Esophagus squamous epithelium (tissue), 5 donors: Measurements from ENCODE around the gene NCOA7. TPM values are rescaled to one million over a fixed set of nuclear protein-coding genes. Genes with fewer than 3 reads are reported as not detected.

Source experiments
- DNase-seq: peaks from one replicate; lab custom pipeline; 2025; lab: John Stamatoyannopoulos, UW
- H3K27ac ChIP-seq, 4 donors: fragments of 200-600 bp; sonication (generic); one replicate each; pipeline ENCODE4 v1.5.1; 2016 to 2019; ENCODE audit warnings: mild to moderate bottlenecking in 1 of 4
- H3K27me3 ChIP-seq, 4 donors: fragments of 200-600 bp; sonication (generic); 1 replicate in 3 of 4; 2 replicates in 1 of 4; pipeline versions ENCODE4 v1.5.1 to v1.6.0; 2017 to 2021; ENCODE audit warnings: antibody characterized with exemption in 1 of 4
- H3K36me3 ChIP-seq, 3 donors: fragments of 200-600 bp; sonication (generic); one replicate each; pipeline ENCODE4 v1.5.1; 2016 to 2019
- H3K4me1 ChIP-seq, 3 donors: fragments of 200-600 bp; sonication (generic); one replicate each; pipeline ENCODE4 v1.5.1; 2017 to 2019
- H3K4me3 ChIP-seq, 4 donors: fragments of 200-600 bp; sonication (generic); 1 replicate in 3 of 4; 2 replicates in 1 of 4; pipeline ENCODE4 v1.5.1; 2016 to 2019; ENCODE audit warnings: mild to moderate bottlenecking in 2 of 4, moderate library complexity in 1 of 4
- H3K9me3 ChIP-seq, 3 donors: fragments of 200-600 bp; sonication (generic); one replicate each; pipeline ENCODE4 v1.5.1; 2016 to 2019
- CTCF ChIP-seq, 6 experiments: fragments of 450-650 bp in 4 of 6; fragments of 200-600 bp in 2 of 6; sonication (generic) in 2 of 6; IDR thresholded peaks; one replicate each; pipeline ENCODE4 v1.5.1; 2016 to 2019; ENCODE audit warnings: antibody characterized with exemption in 6 of 6, mild to moderate bottlenecking in 4 of 6, moderate library complexity in 4 of 6
- POLR2A ChIP-seq, 4 donors: fragments of 450-650 bp; IDR thresholded peaks; one replicate each; pipeline ENCODE4 v1.6.1; 2017; ENCODE audit warnings: antibody characterized with exemption in 4 of 4, mild to moderate bottlenecking in 4 of 4, moderate library complexity in 3 of 4
- WGBS, 2 donors: methylation state at CpG; one replicate each; pipeline ENCODE4 v1.1.5; 2018; 5-methylcytosine and 5-hydroxymethylcytosine counted together
- intact Hi-C: fragments of 100-400 bp; cut with DNase I; formaldehyde crosslinking; loops from one replicate; pipeline ENCODE4 v1.15.0; 2022
- total RNA-seq, 4 donors: library from RNA; depleted of rRNA; stranded (reverse); fragments of >200 nt; gene quantifications; one replicate each; pipeline ENCODE4 v1.1.0, GENCODE V29; 2016
- donor health status: DM: yes; HTN: yes; CAD: no.

Gene NCOA7
- total RNA-seq, 4 donors from 2014 or later: 30.9 to 85.1 (median 45.8) TPM

- H3K36me3 ChIP-seq: peaks cover 12 to 78% (median 14%) of the 10 kb centered on the region in 3 donors
- TF ChIP-seq POLR2A (IDR thresholded peaks at IDR 0.05): no peak
- no peak for TF ChIP-seq CTCF (IDR thresholded peaks at IDR 0.05)
- 26 to 39% methylated on average over 4 of the region's 4 CpGs for WGBS, 2 donors
- no peak for DNase-seq
- peaks cover 6 to 75% (median 6%) of the 10 kb centered on the region in 3 donors for H3K4me1 ChIP-seq
- H3K4me3 ChIP-seq: peak overlapping the region in 1 of 4 donors; percentile 15
- H3K27me3 ChIP-seq: no peaks in the 10 kb centered on the region
- intact Hi-C loops: no loop called here
- H3K27ac ChIP-seq: peak overlapping the region; percentile 57 to 93 (median 66)
- H3K9me3 ChIP-seq: no peaks in the 10 kb centered on the region
Measured at GRCh38 chr6:125923366-125923877, 132.7 kb downstream of the NCOA7 start.

- no peaks in the 10 kb centered on the region for H3K9me3 ChIP-seq
- DNase-seq: no peak
- intact Hi-C loops: no loop called here
- no peaks in the 10 kb centered on the region for H3K27me3 ChIP-seq
- H3K36me3 ChIP-seq: peaks cover 12 to 85% (median 14%) of the 10 kb centered on the region in 3 donors
- H3K27ac ChIP-seq: peak overlapping the region in 3 of 4 donors; percentile 57 to 93 (median 65)
- WGBS, 2 donors: 22 to 47% methylated on average over 2 of the region's 2 CpGs
- no peak for TF ChIP-seq CTCF (IDR thresholded peaks at IDR 0.05)
- no peak for TF ChIP-seq POLR2A (IDR thresholded peaks at IDR 0.05)
- H3K4me3 ChIP-seq: peak overlapping the region in 1 of 4 donors; percentile 1
- peaks cover 3 to 69% (median 6%) of the 10 kb centered on the region in 3 donors for H3K4me1 ChIP-seq
Measured at GRCh38 chr6:125924169-125924568, 133.4 kb downstream of the NCOA7 start.

- H3K4me1 ChIP-seq: peaks cover 0 to 63% (median 6%) of the 10 kb centered on the region in 3 donors
- WGBS, 2 donors: 69 to 79% methylated on average over 1 to 2 of the region's 2 CpGs
- H3K9me3 ChIP-seq: no peaks in the 10 kb centered on the region
- intact Hi-C loops: no loop called here
- peaks cover 12 to 92% (median 14%) of the 10 kb centered on the region in 3 donors for H3K36me3 ChIP-seq
- H3K27ac ChIP-seq: peak overlapping the region; percentile 17 to 79 (median 61)
- no peaks in the 10 kb centered on the region for H3K27me3 ChIP-seq
- no peak for DNase-seq
- no peak for TF ChIP-seq CTCF (IDR thresholded peaks at IDR 0.05)
- TF ChIP-seq POLR2A (IDR thresholded peaks at IDR 0.05): no peak
- H3K4me3 ChIP-seq: no peak overlapping the region
Measured at GRCh38 chr6:125924697-125925358, 134.1 kb downstream of the NCOA7 start.

- no peaks in the 10 kb centered on the region for H3K27me3 ChIP-seq
- intact Hi-C loops: no loop called here
- DNase-seq: no peak
- TF ChIP-seq POLR2A (IDR thresholded peaks at IDR 0.05) (no peak), CTCF (IDR thresholded peaks at IDR 0.05) (no peak)
- H3K4me3 ChIP-seq: no peak overlapping the region
- H3K36me3 ChIP-seq: peaks cover 7 to 99% (median 18%) of the 10 kb centered on the region in 3 donors
- no peaks in the 10 kb centered on the region for H3K9me3 ChIP-seq
- no peak overlapping the region for H3K27ac ChIP-seq
- peaks cover 0 to 46% (median 6%) of the 10 kb centered on the region in 3 donors for H3K4me1 ChIP-seq
- 78 to 88% methylated on average over 3 of the region's 3 CpGs for WGBS, 2 donors
Measured at GRCh38 chr6:125926711-125927110, 136.0 kb downstream of the NCOA7 start.

GRCh38 chr6:125927761-125928160, 137.0 kb downstream of the NCOA7 start:
- Histone ChIP-seq H3K27ac (peak overlapping the region in 2 of 4 donors; percentile 6 to 20), H3K27me3 (no peaks in the 10 kb centered on the region), H3K9me3 (no peaks in the 10 kb centered on the region), H3K36me3 (peaks cover 7 to 92% (median 18%) of the 10 kb centered on the region in 3 donors), H3K4me3 (no peak overlapping the region), H3K4me1 (peaks cover 0 to 35% (median 6%) of the 10 kb centered on the region in 3 donors)
- intact Hi-C loops: no loop called here
- TF ChIP-seq CTCF (IDR thresholded peaks at IDR 0.05) (no peak), POLR2A (IDR thresholded peaks at IDR 0.05) (no peak)
- no peak for DNase-seq
- 67 to 71% methylated on average over 6 to 7 of the region's 7 CpGs for WGBS, 2 donors
